HepG2 (cell line): ENCODE data around the gene FLT3LG. TPM values are rescaled to one million over a fixed set of nuclear protein-coding genes. Genes with fewer than 3 reads are reported as not detected.

Source experiments
- ADNP ChIP-seq: sonication (generic); formaldehyde crosslinking; IDR thresholded peaks from 2 replicates; pipeline ENCODE4 v1.4.0; 2020; ENCODE audit warnings: missing genetic modification reagents
- ATF7 ChIP-seq, 2 experiments: fragments of 450-650 bp in 1 of 2; sonication (generic) in 1 of 2; formaldehyde crosslinking in 1 of 2; IDR thresholded peaks; 2 replicates each; pipeline versions ENCODE4 v1.4.0 to v1.6.1; 2016 to 2020; ENCODE audit warnings: antibody characterized with exemption in 1 of 2, mild to moderate bottlenecking in 1 of 2, missing genetic modification reagents in 1 of 2
- HCFC1 ChIP-seq: fragments of 150-350 bp; IDR thresholded peaks from 2 replicates; pipeline ENCODE4 v1.6.1; 2014; ENCODE audit warnings: low read depth, low read length
- IRF1 ChIP-seq: sonication (generic); formaldehyde crosslinking; IDR thresholded peaks from 2 replicates; pipeline ENCODE4 v1.4.0; 2020; ENCODE audit warnings: low read depth, mild to moderate bottlenecking, missing genetic modification reagents
- KMT2A ChIP-seq: sonication (generic); formaldehyde crosslinking; IDR thresholded peaks from 2 replicates; pipeline ENCODE4 v1.4.0; 2020; ENCODE audit warnings: missing genetic modification reagents
- MBD4 ChIP-seq: IDR thresholded peaks from 2 replicates; pipeline ENCODE4 v1.6.1; 2012; ENCODE audit warnings: low read length, inconsistent platforms, borderline replicate concordance
- NFYC ChIP-seq: IDR thresholded peaks from 2 replicates; pipeline ENCODE4 v1.6.1; 2016; ENCODE audit warnings: missing genetic modification reagents, missing compliant biosample characterization
- PRMT3 ChIP-seq: sonication (generic); formaldehyde crosslinking; IDR thresholded peaks from 2 replicates; pipeline ENCODE4 v1.8.1; 2022; ENCODE audit warnings: low read depth, mild to moderate bottlenecking, moderate library complexity, missing genetic modification reagents, borderline replicate concordance
- RCOR2 ChIP-seq: IDR thresholded peaks from 2 replicates; pipeline ENCODE4 v1.6.1; 2016; ENCODE audit warnings: missing biosample characterization, missing genetic modification reagents
- SALL1 ChIP-seq: sonication (generic); formaldehyde crosslinking; IDR thresholded peaks from 2 replicates; pipeline ENCODE4 v1.8.0; 2022; ENCODE audit warnings: mild to moderate bottlenecking, missing genetic modification reagents
- SNRNP70 ChIP-seq: fragments of 200-400 bp; formaldehyde crosslinking; IDR thresholded peaks from 2 replicates; pipeline ENCODE4 v1.6.1; 2017; ENCODE audit warnings: mild to moderate bottlenecking, low read depth, low read length, moderate library complexity
- SP2 ChIP-seq: sonication (generic); formaldehyde crosslinking; IDR thresholded peaks from 2 replicates; pipeline ENCODE4 v1.5.1; 2020; ENCODE audit warnings: mild to moderate bottlenecking, missing genetic modification reagents
- SRSF4 ChIP-seq: fragments of 200-400 bp; formaldehyde crosslinking; IDR thresholded peaks from one replicate; pipeline ENCODE4 v1.6.1; 2018; ENCODE audit warnings: mild to moderate bottlenecking, low read depth, low read length, moderate library complexity; ENCODE audit not compliant: poor library complexity, severe bottlenecking
- SYNCRIP ChIP-seq: fragments of 200-400 bp; formaldehyde crosslinking; IDR thresholded peaks from 2 replicates; pipeline ENCODE4 v1.6.1; 2018; ENCODE audit warnings: mild to moderate bottlenecking, low read depth, low read length; ENCODE audit not compliant: insufficient read depth
- ZFAT ChIP-seq: sonication (generic); formaldehyde crosslinking; conservative IDR thresholded peaks from 2 replicates; pipeline ENCODE4 v1.8.1; 2023; ENCODE audit warnings: missing genetic modification reagents, inconsistent platforms
- ZNF33B ChIP-seq: sonication (generic); formaldehyde crosslinking; IDR thresholded peaks from 2 replicates; pipeline ENCODE4 v1.5.1; 2020; ENCODE audit warnings: mild to moderate bottlenecking, missing genetic modification reagents
- ZNF678 ChIP-seq: sonication (generic); formaldehyde crosslinking; IDR thresholded peaks from 2 replicates; pipeline ENCODE4 v1.4.0; 2020; ENCODE audit warnings: mild to moderate bottlenecking, missing genetic modification reagents
- ZNF75D ChIP-seq: sonication (generic); formaldehyde crosslinking; IDR thresholded peaks from 2 replicates; pipeline ENCODE4 v1.8.1; 2023; ENCODE audit warnings: missing genetic modification reagents, mild to moderate bottlenecking, borderline replicate concordance
- polyA plus RNA-seq, 8 experiments: library from polyadenylated mRNA; depleted of rRNA in 3 of 8; stranded (reverse) in 7 of 8; unstranded in 1 of 8; fragments of >200 nt; fragmentation: Illumina TruSeq in 4 of 8; extraction: Trizol in 4 of 8; gene quantifications; 2 replicates each; pipeline versions ENCODE4 v1.2.1 to v1.2.3, GENCODE V29; 2011 to 2016; ENCODE audit warnings: low read depth in 4 of 8, missing spikeins in 1 of 8, mixed read lengths in 1 of 8; ENCODE audit not compliant: insufficient read depth in 1 of 8
- total RNA-seq, 5 experiments: library from RNA; depleted of rRNA; stranded (reverse); fragments of >200 nt; fragmentation: Illumina TruSeq; extraction: Trizol; gene quantifications; 2 replicates each; pipeline ENCODE4 v1.2.3, GENCODE V29; 2016; ENCODE audit warnings: low read depth in 1 of 5
- TF ChIP-seq, protein P1 (sequence below): sonication (generic); formaldehyde crosslinking; IDR thresholded peaks from 2 replicates; pipeline ENCODE4 v1.4.0; 2020; ENCODE audit warnings: missing genetic modification reagents
- TF ChIP-seq, protein P2 (sequence below): sonication (generic); formaldehyde crosslinking; IDR thresholded peaks from 2 replicates; pipeline ENCODE4 v1.8.0; 2022; ENCODE audit warnings: missing genetic modification reagents, mild to moderate bottlenecking, inconsistent platforms, borderline replicate concordance
- TF ChIP-seq, protein P3 (sequence below): sonication (generic); formaldehyde crosslinking; IDR thresholded peaks from 2 replicates; pipeline ENCODE4 v1.5.0; 2020; ENCODE audit warnings: missing genetic modification reagents, mild to moderate bottlenecking, borderline replicate concordance

Gene FLT3LG
- total and polyA plus RNA-seq, 2 of the 13 experiments (the other 11 are each of a cell fraction or from before 2014, with no cell fraction given) = 1.5 to 2.6 TPM

GRCh38 chr19:49434907-49435583, 39.0 kb upstream of the FLT3LG start (continued):
- TF ChIP-seq ZNF33B (CRISPR knock-in tag) (no peak), SALL1 (CRISPR knock-in tag) (no peak), ADNP (CRISPR knock-in tag) (no peak), ZNF678 (CRISPR knock-in tag) (no peak), SRSF4 (no peak), PRMT3 (no peak), HCFC1 (no peak), SP2 (CRISPR knock-in tag) (0 out of 2 replicates have a peak, but pooled peaks have one; percentile 50), MBD4 (no peak), ZNF75D (no peak), IRF1 (CRISPR knock-in tag) (no peak), SYNCRIP (no peak), RCOR2 (CRISPR knock-in tag) (no peak), KMT2A (CRISPR knock-in tag) (no peak), NFYC (CRISPR knock-in tag) (peak; percentile 87), ATF7 (IDR thresholded peaks at IDR 0.05) (no peak), ATF7 (CRISPR knock-in tag; IDR thresholded peaks at IDR 0.05) (no peak), SNRNP70 (no peak), ZFAT (no peak)
- TF ChIP-seq, protein P1, sequence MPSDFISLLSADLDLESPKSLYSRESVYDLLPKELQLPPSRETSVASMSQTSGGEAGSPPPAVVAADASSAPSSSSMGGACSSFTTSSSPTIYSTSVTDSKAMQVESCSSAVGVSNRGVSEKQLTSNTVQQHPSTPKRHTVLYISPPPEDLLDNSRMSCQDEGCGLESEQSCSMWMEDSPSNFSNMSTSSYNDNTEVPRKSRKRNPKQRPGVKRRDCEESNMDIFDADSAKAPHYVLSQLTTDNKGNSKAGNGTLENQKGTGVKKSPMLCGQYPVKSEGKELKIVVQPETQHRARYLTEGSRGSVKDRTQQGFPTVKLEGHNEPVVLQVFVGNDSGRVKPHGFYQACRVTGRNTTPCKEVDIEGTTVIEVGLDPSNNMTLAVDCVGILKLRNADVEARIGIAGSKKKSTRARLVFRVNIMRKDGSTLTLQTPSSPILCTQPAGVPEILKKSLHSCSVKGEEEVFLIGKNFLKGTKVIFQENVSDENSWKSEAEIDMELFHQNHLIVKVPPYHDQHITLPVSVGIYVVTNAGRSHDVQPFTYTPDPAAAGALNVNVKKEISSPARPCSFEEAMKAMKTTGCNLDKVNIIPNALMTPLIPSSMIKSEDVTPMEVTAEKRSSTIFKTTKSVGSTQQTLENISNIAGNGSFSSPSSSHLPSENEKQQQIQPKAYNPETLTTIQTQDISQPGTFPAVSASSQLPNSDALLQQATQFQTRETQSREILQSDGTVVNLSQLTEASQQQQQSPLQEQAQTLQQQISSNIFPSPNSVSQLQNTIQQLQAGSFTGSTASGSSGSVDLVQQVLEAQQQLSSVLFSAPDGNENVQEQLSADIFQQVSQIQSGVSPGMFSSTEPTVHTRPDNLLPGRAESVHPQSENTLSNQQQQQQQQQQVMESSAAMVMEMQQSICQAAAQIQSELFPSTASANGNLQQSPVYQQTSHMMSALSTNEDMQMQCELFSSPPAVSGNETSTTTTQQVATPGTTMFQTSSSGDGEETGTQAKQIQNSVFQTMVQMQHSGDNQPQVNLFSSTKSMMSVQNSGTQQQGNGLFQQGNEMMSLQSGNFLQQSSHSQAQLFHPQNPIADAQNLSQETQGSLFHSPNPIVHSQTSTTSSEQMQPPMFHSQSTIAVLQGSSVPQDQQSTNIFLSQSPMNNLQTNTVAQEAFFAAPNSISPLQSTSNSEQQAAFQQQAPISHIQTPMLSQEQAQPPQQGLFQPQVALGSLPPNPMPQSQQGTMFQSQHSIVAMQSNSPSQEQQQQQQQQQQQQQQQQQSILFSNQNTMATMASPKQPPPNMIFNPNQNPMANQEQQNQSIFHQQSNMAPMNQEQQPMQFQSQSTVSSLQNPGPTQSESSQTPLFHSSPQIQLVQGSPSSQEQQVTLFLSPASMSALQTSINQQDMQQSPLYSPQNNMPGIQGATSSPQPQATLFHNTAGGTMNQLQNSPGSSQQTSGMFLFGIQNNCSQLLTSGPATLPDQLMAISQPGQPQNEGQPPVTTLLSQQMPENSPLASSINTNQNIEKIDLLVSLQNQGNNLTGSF (CRISPR knock-in tag) = no peak
- TF ChIP-seq, protein P2, sequence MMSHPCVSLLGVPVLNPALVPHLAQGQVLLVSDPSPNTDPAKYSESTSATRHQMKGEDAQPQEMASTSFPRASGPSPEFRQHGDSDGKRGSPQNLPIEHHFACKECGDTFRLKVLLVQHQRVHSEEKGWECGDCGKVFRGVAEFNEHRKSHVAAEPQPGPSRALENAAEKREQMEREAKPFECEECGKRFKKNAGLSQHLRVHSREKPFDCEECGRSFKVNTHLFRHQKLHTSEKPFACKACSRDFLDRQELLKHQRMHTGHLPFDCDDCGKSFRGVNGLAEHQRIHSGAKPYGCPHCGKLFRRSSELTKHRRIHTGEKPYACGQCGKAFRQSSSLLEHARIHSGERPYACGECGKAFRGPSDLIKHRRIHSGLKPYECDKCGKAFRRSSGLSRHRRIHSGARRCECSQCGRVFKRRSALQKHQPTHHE (CRISPR knock-in tag) = no peak
- TF ChIP-seq, protein P3, sequence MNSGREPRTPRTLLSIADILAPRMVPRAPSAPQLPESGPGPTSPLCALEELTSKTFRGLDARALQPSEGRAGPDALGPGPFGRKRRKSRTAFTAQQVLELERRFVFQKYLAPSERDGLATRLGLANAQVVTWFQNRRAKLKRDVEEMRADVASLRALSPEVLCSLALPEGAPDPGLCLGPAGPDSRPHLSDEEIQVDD (CRISPR knock-in tag) = no peak
